Keratinocyte (primary cell): ENCODE results near the gene PER1.

Experiments
- CTCF ChIP-seq, 3 experiments: IDR thresholded peaks in 1 of 3; conservative IDR thresholded peaks in 1 of 3; optimal IDR thresholded peaks in 1 of 3; 2 replicates in 2 of 3; 3 replicates in 1 of 3; pipeline versions ENCODE3 to v1.5.1; 2011; ENCODE audit warnings: low read length in 3 of 3, mild to moderate bottlenecking in 3 of 3, moderate library complexity in 2 of 3, control low read depth in 1 of 3, inconsistent platforms in 1 of 3; ENCODE audit not compliant: insufficient read depth in 2 of 3; ENCODE audit errors: extremely low read depth in 1 of 3
- EZH2 ChIP-seq: IDR thresholded peaks from one replicate; pipeline ENCODE4 v1.6.1; 2012; ENCODE audit warnings: inconsistent platforms, mild to moderate bottlenecking, low read length, moderate library complexity

GRCh38 chr17:8164815-8165131 lies 12.6 kb upstream of the PER1 start:
- TF ChIP-seq CTCF (optimal IDR thresholded peaks at IDR 0.05 in 1 of 3, IDR thresholded peaks at IDR 0.05 in 1 of 3, conservative IDR thresholded peaks at IDR 0.05 in 1 of 3; ENCODE audit: extremely low read depth in 1 of 3, insufficient read depth in 2 of 3, low read length in 3 of 3) (no peak), EZH2 (no peak)
